H1 (cell line): ENCODE measurements around the gene TASP1. TPM values are rescaled to one million over a fixed set of nuclear protein-coding genes. Genes with fewer than 3 reads are reported as not detected.

Experiments used
- CTCF ChIA-PET: fragments of 300-600 bp; sonication (Branson Sonifier 250); formaldehyde crosslinking; loops from one replicate; lab custom pipeline; 2021; ENCODE audit not compliant: partially characterized antibody; lab: Charles Lee
- POLR2A ChIA-PET: fragments of 300-600 bp; sonication (Branson Sonifier 250); formaldehyde crosslinking; loops from one replicate; lab custom pipeline; 2021; ENCODE audit warnings: inconsistent platforms; ENCODE audit not compliant: partially characterized antibody; lab: Charles Lee
- DNase-seq, 2 experiments: peaks; one replicate each; pipeline versions ENCODE4 v3.0.0 to v3.0.0-alpha.2; 2010 to 2022; ENCODE audit warnings: low spot score in 2 of 2, low read depth in 1 of 2, mixed read lengths in 1 of 2
- FAIRE-seq: peaks from 2 replicates; lab custom pipeline; 2011; peaks lifted over from hg19 to GRCh38; lab: Jason Lieb, UNC
- H2AFZ ChIP-seq: 2 replicates; pipeline ENCODE4 v1.8.1; 2012; ENCODE audit warnings: low read length, inconsistent platforms
- H2AK5ac ChIP-seq: 2 replicates; pipeline ENCODE4 v1.6.1; 2013; ENCODE audit warnings: low read depth, low read length
- H2BK120ac ChIP-seq: replicated peaks from 2 replicates; pipeline ENCODE3; 2013; ENCODE audit warnings: low read depth, low read length, inconsistent platforms
- H2BK12ac ChIP-seq: 2 replicates; pipeline ENCODE4 v1.6.1; 2013; ENCODE audit warnings: low read depth, low read length
- H2BK15ac ChIP-seq: 2 replicates; pipeline ENCODE4 v1.6.1; 2013; ENCODE audit warnings: low read length
- H2BK20ac ChIP-seq: 2 replicates; pipeline ENCODE4 v1.6.1; 2013; ENCODE audit warnings: low read length
- H2BK5ac ChIP-seq: 2 replicates; pipeline ENCODE4 v1.6.1; 2013; ENCODE audit warnings: low read depth, low read length
- H3K14ac ChIP-seq: 2 replicates; pipeline ENCODE4 v1.6.1; 2013; ENCODE audit warnings: inconsistent platforms; ENCODE audit not compliant: insufficient read length
- H3K18ac ChIP-seq: 2 replicates; pipeline ENCODE4 v1.6.1; 2013; ENCODE audit warnings: low read length; ENCODE audit errors: extremely low read depth
- H3K23ac ChIP-seq: 2 replicates; pipeline ENCODE4 v1.6.1; 2013; ENCODE audit warnings: inconsistent platforms; ENCODE audit not compliant: insufficient read length
- H3K23me2 ChIP-seq: 2 replicates; pipeline ENCODE4 v1.6.1; 2013; ENCODE audit warnings: low read depth, low read length
- H3K27ac ChIP-seq: 2 replicates; pipeline ENCODE4 v1.6.1; 2011; ENCODE audit warnings: low read depth, low read length, inconsistent platforms
- H3K27me3 ChIP-seq, 4 experiments: replicated peaks in 1 of 4; 1 replicate in 1 of 4; 2 replicates in 3 of 4; pipeline versions ENCODE4 v1.6.1 to v1.8.1; 2011 to 2013; ENCODE audit warnings: low read length in 3 of 4, mild to moderate bottlenecking in 3 of 4, inconsistent platforms in 2 of 4, mixed read lengths in 2 of 4, moderate library complexity in 1 of 4; ENCODE audit not compliant: control insufficient read depth in 3 of 4, insufficient read depth in 3 of 4; ENCODE audit errors: extremely low read depth in 1 of 4
- H3K36me3 ChIP-seq, 4 experiments: 2 replicates each; pipeline versions ENCODE4 v1.6.1 to v1.8.1; 2011 to 2013; ENCODE audit warnings: mild to moderate bottlenecking in 4 of 4, low read length in 3 of 4, moderate library complexity in 2 of 4, control low read depth in 1 of 4, inconsistent platforms in 1 of 4; ENCODE audit not compliant: insufficient read depth in 4 of 4, control insufficient read depth in 2 of 4
- H3K4ac ChIP-seq: replicated peaks from 2 replicates; pipeline ENCODE3; 2013; ENCODE audit warnings: low read length, low read depth, mixed read lengths, inconsistent platforms; ENCODE audit not compliant: insufficient read length
- H3K4me1 ChIP-seq, 4 experiments: replicated peaks in 1 of 4; 1 replicate in 1 of 4; 2 replicates in 3 of 4; pipeline versions ENCODE4 v1.6.1 to v1.8.1; 2011 to 2013; ENCODE audit warnings: low read length in 3 of 4, inconsistent platforms in 2 of 4, mixed read lengths in 1 of 4; ENCODE audit not compliant: insufficient read depth in 4 of 4, control insufficient read depth in 3 of 4
- H3K4me2 ChIP-seq, 2 experiments: 2 replicates each; pipeline versions ENCODE4 v1.6.1 to v1.8.1; 2011 to 2013; ENCODE audit warnings: low read depth in 2 of 2, low read length in 2 of 2, control low read depth in 1 of 2, inconsistent platforms in 1 of 2, mild to moderate bottlenecking in 1 of 2; ENCODE audit not compliant: insufficient read depth in 1 of 2
- H3K4me3 ChIP-seq, 4 experiments: fragments of 200-600, 300-600 bp in 1 of 4; sonication (generic), shearing (Covaris generic), sonication (Bioruptor Twin) in 1 of 4; 2 replicates each; pipeline versions ENCODE4 v1.5.1 to v1.8.1; 2011 to 2016; ENCODE audit warnings: low read length in 4 of 4, low read depth in 3 of 4, control low read depth in 2 of 4, inconsistent platforms in 2 of 4, mild to moderate bottlenecking in 2 of 4, mixed read lengths in 1 of 4, moderate library complexity in 1 of 4; ENCODE audit not compliant: insufficient read depth in 2 of 4; ENCODE audit errors: extremely low read depth in 1 of 4
- H3K56ac ChIP-seq: replicated peaks from 2 replicates; pipeline ENCODE3; 2013; ENCODE audit warnings: low read depth, mild to moderate bottlenecking, mixed read lengths, low read length, inconsistent platforms; ENCODE audit not compliant: insufficient read length
- H3K79me1 ChIP-seq: 2 replicates; pipeline ENCODE4 v1.6.1; 2013; ENCODE audit warnings: low read depth, low read length, control low read depth
- H3K79me2 ChIP-seq, 2 experiments: 2 replicates each; pipeline versions ENCODE4 v1.6.1 to v1.8.1; 2012 to 2013; ENCODE audit warnings: low read length in 2 of 2, mild to moderate bottlenecking in 2 of 2, inconsistent platforms in 1 of 2; ENCODE audit not compliant: insufficient read depth in 2 of 2, control insufficient read depth in 1 of 2
- H3K9ac ChIP-seq, 4 experiments: replicated peaks in 1 of 4; 1 replicate in 1 of 4; 2 replicates in 3 of 4; pipeline versions ENCODE4 v1.6.1 to v1.8.1; 2011 to 2013; ENCODE audit warnings: low read depth in 3 of 4, low read length in 3 of 4, control low read depth in 2 of 4, mild to moderate bottlenecking in 2 of 4, moderate library complexity in 2 of 4, inconsistent platforms in 1 of 4; ENCODE audit errors: extremely low read depth in 1 of 4
- H3K9me3 ChIP-seq, 2 experiments: 2 replicates each; pipeline versions ENCODE4 v1.6.1 to v1.8.1; 2012 to 2013; ENCODE audit warnings: mild to moderate bottlenecking in 2 of 2, moderate library complexity in 2 of 2, control low read depth in 1 of 2, inconsistent platforms in 1 of 2, low read depth in 1 of 2, low read length in 1 of 2, mixed read lengths in 1 of 2; ENCODE audit not compliant: insufficient read depth in 2 of 2
- H4K20me1 ChIP-seq, 2 experiments: replicated peaks in 1 of 2; 2 replicates each; pipeline versions ENCODE3 to v1.8.1; 2011 to 2013; ENCODE audit warnings: inconsistent platforms in 2 of 2, low read length in 2 of 2, mild to moderate bottlenecking in 1 of 2; ENCODE audit not compliant: insufficient read depth in 2 of 2, control insufficient read depth in 1 of 2
- H4K5ac ChIP-seq: 2 replicates; pipeline ENCODE4 v1.6.1; 2013; ENCODE audit warnings: low read length, low read depth, mixed read lengths, inconsistent platforms; ENCODE audit not compliant: insufficient read length
- H4K8ac ChIP-seq: 2 replicates; pipeline ENCODE4 v1.8.0; 2013; ENCODE audit warnings: mild to moderate bottlenecking, moderate library complexity, low read length, inconsistent platforms; ENCODE audit not compliant: insufficient read depth; ENCODE audit errors: extremely low read depth
- H4K91ac ChIP-seq: replicated peaks from 2 replicates; pipeline ENCODE3; 2013; ENCODE audit warnings: low read length, mixed read lengths, inconsistent platforms; ENCODE audit not compliant: insufficient read length
- BACH1 ChIP-seq: IDR thresholded peaks from 2 replicates; pipeline ENCODE4 v1.6.1; 2012; ENCODE audit warnings: low read length, improper control_type of control experiment
- EP300 ChIP-seq, 2 experiments: IDR thresholded peaks; 1 replicate in 1 of 2; 2 replicates in 1 of 2; pipeline ENCODE4 v1.6.1; 2011 to 2012; ENCODE audit warnings: low read depth in 2 of 2, low read length in 2 of 2, mild to moderate bottlenecking in 2 of 2, borderline replicate concordance in 1 of 2, inconsistent platforms in 1 of 2, moderate library complexity in 1 of 2
- KDM4A ChIP-seq: IDR thresholded peaks from one replicate; pipeline ENCODE4 v1.7.1; 2012; ENCODE audit warnings: low read depth, mild to moderate bottlenecking, moderate library complexity, low read length, inconsistent platforms; ENCODE audit not compliant: severe bottlenecking
- NRF1 ChIP-seq: IDR thresholded peaks from 2 replicates; pipeline ENCODE4 v1.6.1; 2011; ENCODE audit warnings: mild to moderate bottlenecking, low read depth, low read length, improper control_type of control experiment
- POLR2AphosphoS5 ChIP-seq: IDR thresholded peaks from 2 replicates; pipeline ENCODE4 v1.6.1; 2011; ENCODE audit warnings: low read depth, low read length
- SIRT6 ChIP-seq: IDR thresholded peaks from one replicate; pipeline ENCODE4 v1.7.1; 2012; ENCODE audit warnings: low read length, inconsistent platforms
- TAF7 ChIP-seq: optimal IDR thresholded peaks from 2 replicates; pipeline ENCODE3; 2011; ENCODE audit warnings: low read depth, mild to moderate bottlenecking, inconsistent platforms, low read length, moderate library complexity, borderline replicate concordance
- ZNF274 ChIP-seq: IDR thresholded peaks from 2 replicates; pipeline ENCODE4 v1.7.0; 2012; ENCODE audit warnings: low read length, borderline replicate concordance; ENCODE audit errors: extremely low read depth
- WGBS, 2 experiments: shearing (Covaris generic) in 1 of 2; methylation state at CpG; one replicate each; pipeline versions ENCODE4 v1.1.6 to v1.1.7; 2013 to 2015; ENCODE audit warnings: low lambda C conversion rate in 2 of 2, mixed read lengths in 2 of 2, inconsistent platforms in 1 of 2, low coverage in 1 of 2, missing lambda C conversion rate in 1 of 2; ENCODE audit not compliant: insufficient replicate concordance in 2 of 2, insufficient coverage in 1 of 2, insufficient read length in 1 of 2; ENCODE audit errors: extremely low coverage in 1 of 2, missing lambda C conversion rate in 1 of 2; 5-methylcytosine and 5-hydroxymethylcytosine counted together
- polyA plus RNA-seq, 7 experiments: library from polyadenylated mRNA; depleted of rRNA in 3 of 7; stranded (reverse) in 5 of 7; unstranded in 2 of 7; fragments of >200 nt in 5 of 7; fragments of 200-250 nt in 2 of 7; gene quantifications; 1 replicate in 5 of 7; 2 replicates in 1 of 7; 4 replicates in 1 of 7; pipeline versions ENCODE4 v1.2.1 to v1.2.3, GENCODE V29; 2011 to 2013; ENCODE audit warnings: missing spikeins in 2 of 7, mixed read lengths in 2 of 7
- total RNA-seq: library from RNA; stranded (reverse); fragmentation: NEBNext Ultra II Directional; extraction: Animal tissue kit (Norgen Biotek cat#: 25700); gene quantifications from 2 replicates; pipeline ENCODE4 v1.2.1, GENCODE V29; 2021

TASP1 gene
- total and polyA plus RNA-seq, 2 of the 8 experiments (the other 6 are each of a cell fraction or from before 2014, with no cell fraction given), result 4.5 to 10.9 TPM

DNA sequence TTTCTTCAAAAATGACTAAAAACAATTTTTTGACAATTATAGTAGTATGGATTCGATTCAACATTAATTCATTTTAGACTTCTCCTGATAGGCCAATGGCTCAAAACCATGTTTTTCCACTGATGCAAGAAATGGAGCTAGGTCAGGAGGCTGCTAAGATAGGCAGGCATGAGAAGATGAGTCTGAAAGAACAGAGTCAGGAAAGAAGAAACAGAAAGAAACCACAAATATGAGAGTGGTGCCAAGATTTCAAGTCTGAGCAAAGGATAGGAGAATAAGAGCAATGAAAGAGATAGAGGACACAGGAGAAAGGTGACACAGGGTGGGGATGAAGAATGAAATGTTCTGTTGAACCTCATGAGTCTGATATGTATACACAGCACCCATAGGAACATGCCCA lies 112.2 kb downstream of the TASP1 start:
- H3K4ac ChIP-seq, result no peak overlapping the region
- H2BK15ac ChIP-seq, result no peak overlapping the region
- H2AFZ ChIP-seq, result no peak overlapping the region
- no peak overlapping the region for H3K4me3 ChIP-seq
- H3K9ac ChIP-seq, result no peak overlapping the region
- ChIA-PET CTCF (interaction anchor here (1.0 kb wide), 1 partner anchor 21 kb away, joined by 3 read pairs; no protein-coding TSS in a partner anchor), POLR2A (no interaction called here)
- no peak overlapping the region for H3K4me2 ChIP-seq
- H2AK5ac ChIP-seq, result no peak overlapping the region
- H2BK120ac ChIP-seq, result no peak overlapping the region
- no peak overlapping the region for H3K18ac ChIP-seq
- H3K27me3 ChIP-seq, result no peaks in the 10 kb centered on the region
- H3K79me2 ChIP-seq, result no peaks in the 10 kb centered on the region
- TF ChIP-seq EP300 (IDR thresholded peaks at IDR 0.05; ENCODE audit: borderline replicate concordance in 1 of 2, low read depth in 2 of 2, low read length in 2 of 2) (no peak), ZNF274 (no peak), KDM4A (no peak), TAF7 (no peak), BACH1 (no peak), POLR2AphosphoS5 (no peak), NRF1 (no peak), SIRT6 (no peak)
- no peak overlapping the region for H4K8ac ChIP-seq
- H3K56ac ChIP-seq, result no peak overlapping the region
- no peaks in the 10 kb centered on the region for H3K79me1 ChIP-seq
- no peak overlapping the region for H3K27ac ChIP-seq
- no peak overlapping the region for H2BK5ac ChIP-seq
- FAIRE-seq, result no peak
- no peaks in the 10 kb centered on the region for H3K9me3 ChIP-seq
- 83% methylated on average over 1 of the region's 1 CpG; no CpG with 5 or more reads in 1 of the 2 experiments for WGBS, 2 experiments
- no peak overlapping the region for H4K91ac ChIP-seq
- H2BK20ac ChIP-seq, result no peak overlapping the region
- no peaks in the 10 kb centered on the region for H4K20me1 ChIP-seq
- H3K23ac ChIP-seq, result no peak overlapping the region
- peaks cover 0 to 3% (median 0%) of the 10 kb centered on the region in 4 experiments; a peak in 1 of 8 replicates for H3K36me3 ChIP-seq
- H3K4me1 ChIP-seq, result no peaks in the 10 kb centered on the region
- H2BK12ac ChIP-seq, result no peak overlapping the region
- no peak overlapping the region for H4K5ac ChIP-seq
- H3K14ac ChIP-seq, result no peak overlapping the region
- no peak for DNase-seq
- no peaks in the 10 kb centered on the region; the same call in 1 of the 2 replicates for H3K23me2 ChIP-seq
